ENCODE measurements around the gene TLE2.
"Not testable (repeated sequence)": the region's sequence is repeated elsewhere in the genome, so short reads cannot be mapped to it uniquely, and the experiment has no call there.

TLE2 gene

DNA sequence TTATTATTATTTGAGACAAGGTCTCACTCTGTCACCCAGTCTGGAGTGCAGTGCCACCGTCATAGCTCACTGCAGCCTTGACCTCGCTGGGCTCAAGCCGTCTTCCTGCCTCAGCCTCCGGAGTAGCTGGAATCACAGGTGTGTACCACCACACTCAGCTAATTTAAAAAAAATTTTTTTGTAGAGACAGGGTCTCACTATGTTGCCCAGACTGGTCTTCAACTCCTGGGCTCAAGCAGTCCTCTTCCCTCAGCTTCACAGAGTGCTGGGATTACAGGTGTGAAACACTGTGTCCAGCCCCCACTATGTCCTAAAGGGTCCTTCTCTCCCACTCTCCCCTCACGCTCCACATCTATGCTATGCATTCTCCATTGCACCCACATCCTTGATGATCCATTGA lies 9.1 kb upstream of the TLE2 start:
- no peak for DNase-seq (ENCODE audit: extremely low read depth in 1 of 2, low read depth in 1 of 2)

- DNase-seq (ENCODE audit: extremely low read depth in 1 of 2, low read depth in 1 of 2) = not testable (repeated sequence)
These were observed 8.0 kb upstream of the TLE2 start for GRCh38 chr19:3036977-3037544.

DNA sequence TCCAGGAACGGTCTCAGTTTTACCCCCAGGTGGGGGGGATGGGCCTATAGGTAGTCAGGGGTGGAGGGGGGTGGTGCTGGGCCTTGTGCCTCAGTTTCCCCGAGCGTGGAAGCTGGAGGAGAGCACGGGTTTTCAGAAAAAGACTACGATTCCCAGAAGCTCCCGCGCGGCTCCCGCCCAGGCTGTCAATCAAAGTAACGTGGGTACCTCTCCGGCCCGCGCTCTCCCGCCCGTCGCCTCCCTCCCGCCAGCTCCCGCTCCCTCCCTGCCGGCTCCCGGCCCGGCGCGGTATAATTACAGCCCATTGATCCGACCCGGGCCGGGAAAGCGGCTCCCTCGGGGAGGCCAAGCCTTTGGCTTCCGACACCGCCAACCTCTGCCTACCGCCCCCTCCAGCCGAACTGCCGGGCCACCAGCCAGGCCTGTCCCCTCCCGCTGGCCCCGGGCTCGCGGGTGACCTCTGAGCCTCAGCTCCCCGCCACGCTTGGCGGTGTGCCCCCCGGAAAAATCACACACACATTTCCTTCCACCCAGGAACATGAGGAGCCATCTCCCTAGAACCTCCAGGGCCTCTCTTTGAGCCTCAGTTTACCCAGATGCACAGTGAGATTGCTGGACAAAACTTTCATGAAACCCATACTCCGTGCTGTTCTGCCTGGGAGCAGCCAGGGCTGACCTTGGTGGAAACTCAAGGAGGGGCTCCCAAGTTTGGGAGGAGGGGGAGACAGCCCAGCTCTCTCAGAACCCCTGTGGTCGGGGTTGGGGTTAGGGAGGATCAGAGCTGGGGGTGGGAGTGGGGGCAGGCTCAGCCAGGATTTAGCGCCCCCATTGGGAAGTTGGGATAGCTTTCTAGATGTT lies 7.3 kb upstream of the TLE2 start:
- DNase-seq (ENCODE audit: extremely low read depth in 1 of 2, low read depth in 1 of 2) = peak; percentile 69 to 76

DNA sequence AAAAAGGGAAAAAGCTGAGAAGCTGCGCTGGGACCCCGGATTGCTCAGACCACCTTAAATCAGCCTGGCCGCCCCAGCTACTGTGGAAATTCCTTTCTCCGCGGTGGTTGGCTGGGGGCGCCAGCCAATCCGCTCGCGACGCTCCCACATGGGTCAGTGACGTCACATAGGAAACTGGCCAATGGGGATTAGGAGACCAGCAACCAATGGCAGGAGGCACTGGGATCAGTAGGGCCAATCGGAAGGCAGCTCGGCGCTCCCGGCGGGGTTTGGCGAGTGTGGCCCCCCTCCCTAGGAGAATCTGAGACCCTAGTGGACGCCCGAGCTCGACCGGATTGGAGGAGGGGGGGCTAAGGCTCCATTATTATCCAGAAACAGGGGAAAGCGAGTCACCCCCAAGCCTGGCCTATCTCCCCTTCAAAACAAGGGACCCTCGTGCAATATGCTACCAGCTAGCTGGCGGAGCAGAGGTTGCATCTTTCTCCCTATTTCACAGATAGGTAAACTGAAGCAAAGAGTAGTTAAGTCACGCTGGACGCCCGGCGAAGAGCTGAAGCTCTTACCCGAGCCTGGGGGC lies 6.5 kb upstream of the TLE2 start:
- peak; percentile 84 to 97 for DNase-seq (ENCODE audit: extremely low read depth in 1 of 2, low read depth in 1 of 2)

- peak in 1 of 2 donors; percentile 24 for DNase-seq (ENCODE audit: extremely low read depth in 1 of 2, low read depth in 1 of 2)
These were observed 5.8 kb upstream of the TLE2 start for GRCh38 chr19:3034656-3035541.

DNA sequence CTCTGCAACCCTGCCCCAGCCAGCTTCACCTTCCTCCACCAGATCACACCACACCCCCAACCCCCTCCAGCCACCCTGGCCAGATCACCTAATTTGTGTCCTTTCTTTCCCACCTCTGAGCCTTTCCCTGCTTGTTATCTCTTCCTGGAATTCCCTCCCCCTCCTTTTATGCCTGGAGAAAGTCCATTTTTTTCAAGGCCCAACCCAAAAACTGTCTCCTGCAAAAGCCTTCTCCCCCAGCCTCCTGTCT lies 5.3 kb upstream of the TLE2 start:
- DNase-seq (ENCODE audit: extremely low read depth in 1 of 2, low read depth in 1 of 2) = no peak

DNA sequence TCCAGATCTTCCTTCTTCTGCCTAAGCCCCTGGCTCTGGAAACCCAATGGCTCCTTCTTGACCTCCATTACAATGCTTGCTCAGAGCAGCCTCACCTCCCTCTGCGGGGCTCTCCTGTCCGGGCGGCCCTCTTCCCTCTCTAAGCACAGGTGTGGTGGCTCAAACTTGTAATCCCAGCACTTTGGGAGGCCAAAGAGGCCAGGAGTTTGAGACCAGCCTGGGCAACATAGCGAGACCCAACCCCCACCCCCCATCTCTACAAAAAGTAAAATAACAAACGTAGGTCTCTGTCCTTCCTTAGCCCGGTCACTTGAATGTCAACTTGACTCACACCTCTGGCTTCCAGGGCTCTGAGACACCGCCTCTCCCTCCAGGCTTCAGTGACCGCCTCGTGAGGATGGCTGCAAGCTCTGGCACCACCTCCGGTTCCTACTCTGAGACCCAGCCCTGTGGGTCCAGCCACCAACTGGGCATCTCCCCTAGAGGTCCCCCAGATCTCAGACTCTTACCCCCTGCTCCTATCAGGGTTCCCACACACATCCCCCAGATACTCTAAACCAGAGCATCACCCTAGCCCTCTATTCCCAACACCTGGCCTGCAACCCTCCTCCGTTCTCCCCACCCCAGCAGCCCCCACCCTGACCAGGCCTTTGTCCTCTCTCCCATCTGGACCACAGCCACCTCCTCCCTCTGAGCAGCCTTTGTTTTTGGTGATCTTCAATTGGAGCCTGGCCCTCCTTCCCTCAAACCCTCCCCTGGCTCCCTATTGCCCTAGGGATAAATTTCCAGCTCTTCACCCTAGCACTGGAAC lies 4.7 kb upstream of the TLE2 start:
- DNase-seq (ENCODE audit: extremely low read depth in 1 of 2, low read depth in 1 of 2) = no peak

GRCh38 chr19:3031607-3031867 lies 2.5 kb upstream of the TLE2 start:
- DNase-seq (ENCODE audit: extremely low read depth in 1 of 2, low read depth in 1 of 2) = no peak

DNA sequence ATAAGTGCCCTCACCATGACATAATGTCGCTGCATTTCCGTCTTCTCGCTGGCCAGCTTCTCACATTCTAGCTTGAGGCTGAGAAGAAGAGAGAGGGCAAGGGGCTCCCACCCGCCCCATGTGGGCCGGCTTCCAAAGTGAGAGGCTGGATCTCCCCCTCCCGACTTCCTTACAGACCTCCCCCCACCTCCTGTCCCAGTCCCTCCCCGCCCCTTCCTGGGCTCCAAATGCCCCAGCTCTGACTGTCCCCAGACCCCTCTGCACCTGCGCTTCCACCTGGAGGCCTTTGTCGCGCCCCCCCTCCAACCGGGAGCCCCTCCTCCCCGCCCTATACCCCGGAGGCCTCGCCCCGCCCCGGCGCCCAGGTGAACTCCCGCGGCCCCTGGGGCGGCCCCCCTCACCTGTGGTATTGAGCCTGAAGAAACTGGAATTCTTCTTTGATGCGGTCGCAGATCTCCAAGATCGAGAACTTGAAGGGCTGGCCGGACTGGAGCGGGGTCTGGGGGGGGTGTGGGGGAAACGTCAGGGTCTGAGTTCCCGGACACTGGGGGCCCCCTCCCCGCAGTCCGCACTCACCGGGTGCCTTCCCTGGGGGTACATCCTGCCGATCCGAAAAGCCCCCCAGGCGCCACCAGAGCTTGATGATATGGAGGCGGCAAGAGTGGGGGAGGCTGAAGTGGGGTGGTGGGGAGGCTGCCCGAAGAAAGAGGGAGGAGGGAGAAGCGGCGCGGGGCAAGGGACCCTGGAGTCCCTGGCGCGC lies 595 bp downstream of the TLE2 start:
- no peak for DNase-seq (ENCODE audit: extremely low read depth in 1 of 2, low read depth in 1 of 2)

GRCh38 chr19:3027981-3028304 lies 1.1 kb downstream of the TLE2 start:
- DNase-seq (ENCODE audit: extremely low read depth in 1 of 2, low read depth in 1 of 2) = no peak

DNA sequence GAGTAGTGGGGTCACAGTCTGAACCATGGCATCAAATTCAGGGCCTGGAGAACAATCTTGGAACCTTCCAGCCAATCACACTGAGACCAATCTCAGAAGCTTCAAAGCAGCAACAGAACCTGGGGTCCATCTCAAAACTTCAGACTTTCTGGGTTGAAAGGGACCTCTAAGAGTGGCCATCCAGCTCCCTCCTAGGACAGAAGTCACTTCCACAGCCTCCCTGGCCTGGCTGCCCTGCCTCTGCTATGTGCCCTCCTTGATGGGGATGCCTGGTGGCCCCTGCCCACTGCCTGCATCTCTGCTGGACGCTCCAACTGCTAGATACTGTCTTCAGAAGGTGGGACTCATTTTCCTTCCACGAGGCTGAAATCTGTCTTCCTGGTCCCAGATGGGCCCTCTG lies 1.8 kb downstream of the TLE2 start:
- DNase-seq (ENCODE audit: extremely low read depth in 1 of 2, low read depth in 1 of 2) = no peak

- DNase-seq (ENCODE audit: extremely low read depth in 1 of 2, low read depth in 1 of 2) = no peak
These were observed 2.3 kb downstream of the TLE2 start for GRCh38 chr19:3026768-3027167.

DNA sequence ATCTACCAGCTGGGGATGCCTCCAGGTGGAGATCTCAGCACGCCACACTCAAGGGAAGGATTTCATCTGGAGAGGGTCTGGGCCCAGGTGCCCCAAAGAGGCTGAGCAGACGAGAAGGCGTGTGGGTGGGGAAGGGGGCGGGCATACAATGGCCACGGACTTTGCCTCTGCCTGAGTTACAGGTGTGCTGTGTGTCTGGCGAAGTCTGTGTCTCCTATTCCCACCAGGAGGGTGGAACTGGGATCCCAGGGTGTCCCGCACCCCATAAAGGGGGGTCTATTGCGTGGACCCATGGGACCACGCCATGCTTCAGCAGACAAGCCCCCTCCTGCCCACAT lies 3.6 kb downstream of the TLE2 start:
- DNase-seq (ENCODE audit: extremely low read depth in 1 of 2, low read depth in 1 of 2) = no peak

GRCh38 chr19:3024870-3025548 lies 4.1 kb downstream of the TLE2 start:
- DNase-seq (ENCODE audit: extremely low read depth in 1 of 2, low read depth in 1 of 2) = no peak

DNA sequence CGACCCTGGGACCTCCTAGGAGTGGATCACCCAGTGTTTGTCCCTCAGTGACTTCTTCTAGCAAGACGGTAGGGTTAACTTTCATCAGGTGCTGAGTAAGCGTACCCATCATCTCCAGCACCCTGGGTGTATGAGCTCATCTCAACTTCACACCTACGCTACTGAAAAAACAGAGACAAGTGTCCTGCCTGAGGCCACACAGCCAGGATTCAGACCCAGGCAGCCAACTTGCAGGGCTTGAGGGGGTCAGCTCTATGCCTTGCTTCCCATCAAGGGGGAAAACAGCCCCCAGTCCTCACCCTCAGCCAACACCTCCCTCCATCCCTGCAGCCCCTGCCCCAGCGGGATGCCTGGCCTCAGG lies 4.6 kb downstream of the TLE2 start:
- DNase-seq (ENCODE audit: extremely low read depth in 1 of 2, low read depth in 1 of 2) = no peak

- DNase-seq (ENCODE audit: extremely low read depth in 1 of 2, low read depth in 1 of 2) = no peak
These were observed 8.6 kb downstream of the TLE2 start for GRCh38 chr19:3020321-3020960.

GRCh38 chr19:3019211-3019854 lies 9.7 kb downstream of the TLE2 start:
- no peak for DNase-seq (ENCODE audit: extremely low read depth in 1 of 2, low read depth in 1 of 2)

- no peak for DNase-seq (ENCODE audit: extremely low read depth in 1 of 2, low read depth in 1 of 2)
These were observed 11.2 kb downstream of the TLE2 start for GRCh38 chr19:3017923-3018322.
